Spleen (tissue), 11 donors: Measurements from ENCODE around the gene CD14. TPM values are rescaled to one million over a fixed set of nuclear protein-coding genes. Genes with fewer than 3 reads are reported as not detected.
A peak's percentile ranks its signal among the peaks of the same experiment; 100 is the strongest.

Experiments
- DNase-seq: peaks from one replicate; pipeline ENCODE4 v3.0.0-alpha.2; 2020
- H3K27ac ChIP-seq, 8 donors: fragments of 200-600 bp; sonication (generic) in 7 of 8; 1 replicate in 4 of 8; 2 replicates in 4 of 8; pipeline versions ENCODE4 v1.5.0 to v1.8.0; 2016 to 2021; ENCODE audit warnings: inconsistent platforms in 4 of 8, mild to moderate bottlenecking in 4 of 8, moderate library complexity in 1 of 8
- H3K27me3 ChIP-seq, 7 donors: fragments of 200-600 bp; sonication (generic) in 6 of 7; replicated peaks in 1 of 7; 1 replicate in 4 of 7; 2 replicates in 3 of 7; pipeline versions ENCODE4 v1.5.0 to v1.8.0; 2016 to 2021; ENCODE audit warnings: inconsistent platforms in 3 of 7, mild to moderate bottlenecking in 1 of 7
- H3K36me3 ChIP-seq, 6 donors: fragments of 200-600 bp; sonication (generic) in 5 of 6; 1 replicate in 4 of 6; 2 replicates in 2 of 6; pipeline versions ENCODE4 v1.5.0 to v1.8.0; 2016 to 2021; ENCODE audit warnings: inconsistent platforms in 2 of 6
- H3K4me1 ChIP-seq, 6 donors: fragments of 200-600 bp; sonication (generic) in 5 of 6; 1 replicate in 3 of 6; 2 replicates in 3 of 6; pipeline versions ENCODE4 v1.5.0 to v1.8.0; 2016 to 2021; ENCODE audit warnings: inconsistent platforms in 3 of 6
- H3K4me3 ChIP-seq, 8 donors: fragments of 200-600 bp; sonication (generic) in 7 of 8; 1 replicate in 4 of 8; 2 replicates in 4 of 8; pipeline versions ENCODE4 v1.5.0 to v1.8.0; 2016 to 2021; ENCODE audit warnings: inconsistent platforms in 4 of 8, mild to moderate bottlenecking in 4 of 8, moderate library complexity in 2 of 8
- H3K9me3 ChIP-seq, 8 donors: fragments of 200-600 bp; sonication (generic) in 7 of 8; 1 replicate in 4 of 8; 2 replicates in 4 of 8; pipeline versions ENCODE4 v1.5.0 to v1.8.0; 2016 to 2021; ENCODE audit warnings: inconsistent platforms in 4 of 8
- POLR2A ChIP-seq, 3 donors: fragments of 450-650 bp; IDR thresholded peaks; one replicate each; pipeline ENCODE4 v1.5.1; 2017; ENCODE audit warnings: antibody characterized with exemption in 3 of 3, mild to moderate bottlenecking in 1 of 3
- POLR2AphosphoS5 ChIP-seq, 3 donors: sonication (generic); formaldehyde crosslinking; IDR thresholded peaks; one replicate each; pipeline ENCODE4 v1.5.1; 2017; ENCODE audit warnings: antibody characterized with exemption in 3 of 3
- WGBS, 5 donors: extraction: QIAGEN DNeasy Blood & Tissue Kit in 3 of 5; methylation state at CpG; one replicate each; pipeline versions ENCODE4 v1.1.5 to v1.1.7; 2013 to 2018; 5-methylcytosine and 5-hydroxymethylcytosine counted together
- intact Hi-C: fragments of 100-400 bp; cut with DNase I; formaldehyde crosslinking; loops from one replicate; pipeline ENCODE4 v1.15.0; 2023; ENCODE audit warnings: low total_unique reads
- polyA plus RNA-seq, 3 donors: library from polyadenylated mRNA; stranded (reverse); fragments of 200-250 nt; gene quantifications; one replicate each; pipeline ENCODE4 v1.2.1, GENCODE V29; 2013
- total RNA-seq, 7 donors: library from RNA; depleted of rRNA in 3 of 7; stranded (reverse); fragments of >200 nt in 3 of 7; fragmentation: NEBNext Ultra II Directional in 4 of 7; extraction: Animal tissue kit (Norgen Biotek cat#: 25700) in 4 of 7; gene quantifications; one replicate each; pipeline versions ENCODE4 v1.1.0 to v1.2.1, GENCODE V29; 2016 to 2021
- TF ChIP-seq, protein P1 (sequence below), 11 experiments: fragments of 200-600 bp in 7 of 11; fragments of 450-650 bp in 4 of 11; sonication (generic) in 4 of 11; IDR thresholded peaks in 8 of 11; conservative IDR thresholded peaks in 3 of 11; 1 replicate in 7 of 11; 2 replicates in 4 of 11; pipeline versions ENCODE4 v1.4.0 to v1.8.0; 2016 to 2021; ENCODE audit warnings: antibody characterized with exemption in 11 of 11, inconsistent platforms in 4 of 11, mild to moderate bottlenecking in 1 of 11
- donor health status: healthy with polysubstance abuse.
- donor health status: DM: no; HTN: no; CAD: no; lungs with moderate emphysema.
- donor health status: DM: no; HTN: no; CAD: no.
- donor health status: Bipolar disorder and iron deficiency.
- donor health status: healthy.
- donor health status: DM: no; HTN: no; CAD: no.
- donor health status: DM: yes; HTN: yes; CAD: no.

Gene CD14
- total and polyA plus RNA-seq, 10 donors = 40.2 to 209 (median 87.9) TPM

DNA sequence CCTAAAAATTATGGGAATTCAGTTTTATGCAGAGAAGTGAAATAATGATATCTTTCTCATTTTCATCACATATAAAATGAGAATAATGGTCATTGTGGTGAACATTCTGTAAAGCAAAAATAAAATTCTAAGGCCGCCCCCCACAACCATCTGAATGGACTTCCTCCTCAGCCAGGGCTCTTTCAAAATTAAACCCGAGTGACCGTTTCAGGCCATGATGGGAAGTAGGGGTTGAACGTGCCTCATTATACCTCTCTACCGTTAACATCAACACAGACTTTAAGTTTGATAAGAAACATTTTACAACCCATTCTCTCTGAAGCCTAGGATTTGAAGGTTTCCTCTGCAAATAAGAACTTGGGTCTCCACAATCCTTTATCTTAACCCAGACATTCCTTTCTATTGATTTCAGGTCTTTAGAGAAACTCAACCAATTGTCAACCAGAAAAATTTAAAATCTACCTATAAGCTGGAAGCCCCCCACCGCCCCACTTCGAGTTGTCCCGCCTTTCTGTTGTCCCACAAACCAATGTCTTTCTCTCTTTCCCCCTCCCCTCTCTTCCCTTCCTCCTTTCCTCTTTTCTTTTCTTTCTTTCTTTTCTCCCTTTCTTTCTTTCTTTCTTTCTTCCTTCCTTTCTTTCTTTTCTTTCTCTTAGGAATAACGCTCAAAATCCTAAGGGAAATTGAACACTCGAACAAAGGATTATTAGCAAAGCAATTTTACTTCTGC, 4.6 kb upstream of the CD14 start:
- intact Hi-C loops = loop anchor here (5.0 kb wide), 1 partner anchor 70 kb away; no protein-coding TSS in a partner anchor
- peaks cover 9 to 73% (median 52%) of the 10 kb centered on the region in 6 donors for H3K4me1 ChIP-seq
- H3K36me3 ChIP-seq = peaks cover 0 to 12% (median 6%) of the 10 kb centered on the region in 6 donors
- no peaks in the 10 kb centered on the region for H3K9me3 ChIP-seq
- no peak overlapping the region for H3K4me3 ChIP-seq
- H3K27ac ChIP-seq = peak overlapping the region in 1 of 8 donors; percentile 98
- no peak for TF ChIP-seq POLR2AphosphoS5 (IDR thresholded peaks at IDR 0.05)
- TF ChIP-seq, protein P1, sequence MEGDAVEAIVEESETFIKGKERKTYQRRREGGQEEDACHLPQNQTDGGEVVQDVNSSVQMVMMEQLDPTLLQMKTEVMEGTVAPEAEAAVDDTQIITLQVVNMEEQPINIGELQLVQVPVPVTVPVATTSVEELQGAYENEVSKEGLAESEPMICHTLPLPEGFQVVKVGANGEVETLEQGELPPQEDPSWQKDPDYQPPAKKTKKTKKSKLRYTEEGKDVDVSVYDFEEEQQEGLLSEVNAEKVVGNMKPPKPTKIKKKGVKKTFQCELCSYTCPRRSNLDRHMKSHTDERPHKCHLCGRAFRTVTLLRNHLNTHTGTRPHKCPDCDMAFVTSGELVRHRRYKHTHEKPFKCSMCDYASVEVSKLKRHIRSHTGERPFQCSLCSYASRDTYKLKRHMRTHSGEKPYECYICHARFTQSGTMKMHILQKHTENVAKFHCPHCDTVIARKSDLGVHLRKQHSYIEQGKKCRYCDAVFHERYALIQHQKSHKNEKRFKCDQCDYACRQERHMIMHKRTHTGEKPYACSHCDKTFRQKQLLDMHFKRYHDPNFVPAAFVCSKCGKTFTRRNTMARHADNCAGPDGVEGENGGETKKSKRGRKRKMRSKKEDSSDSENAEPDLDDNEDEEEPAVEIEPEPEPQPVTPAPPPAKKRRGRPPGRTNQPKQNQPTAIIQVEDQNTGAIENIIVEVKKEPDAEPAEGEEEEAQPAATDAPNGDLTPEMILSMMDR (IDR thresholded peaks at IDR 0.05 in 8 of 11, conservative IDR thresholded peaks at IDR 0.05 in 3 of 11) = no peak
- no peak for TF ChIP-seq POLR2A (IDR thresholded peaks at IDR 0.05)
- no peak for DNase-seq
- WGBS, 5 donors = 75 to 89% (median 83%) methylated on average over 10 of the region's 10 CpGs
- H3K27me3 ChIP-seq = no peaks in the 10 kb centered on the region

DNA sequence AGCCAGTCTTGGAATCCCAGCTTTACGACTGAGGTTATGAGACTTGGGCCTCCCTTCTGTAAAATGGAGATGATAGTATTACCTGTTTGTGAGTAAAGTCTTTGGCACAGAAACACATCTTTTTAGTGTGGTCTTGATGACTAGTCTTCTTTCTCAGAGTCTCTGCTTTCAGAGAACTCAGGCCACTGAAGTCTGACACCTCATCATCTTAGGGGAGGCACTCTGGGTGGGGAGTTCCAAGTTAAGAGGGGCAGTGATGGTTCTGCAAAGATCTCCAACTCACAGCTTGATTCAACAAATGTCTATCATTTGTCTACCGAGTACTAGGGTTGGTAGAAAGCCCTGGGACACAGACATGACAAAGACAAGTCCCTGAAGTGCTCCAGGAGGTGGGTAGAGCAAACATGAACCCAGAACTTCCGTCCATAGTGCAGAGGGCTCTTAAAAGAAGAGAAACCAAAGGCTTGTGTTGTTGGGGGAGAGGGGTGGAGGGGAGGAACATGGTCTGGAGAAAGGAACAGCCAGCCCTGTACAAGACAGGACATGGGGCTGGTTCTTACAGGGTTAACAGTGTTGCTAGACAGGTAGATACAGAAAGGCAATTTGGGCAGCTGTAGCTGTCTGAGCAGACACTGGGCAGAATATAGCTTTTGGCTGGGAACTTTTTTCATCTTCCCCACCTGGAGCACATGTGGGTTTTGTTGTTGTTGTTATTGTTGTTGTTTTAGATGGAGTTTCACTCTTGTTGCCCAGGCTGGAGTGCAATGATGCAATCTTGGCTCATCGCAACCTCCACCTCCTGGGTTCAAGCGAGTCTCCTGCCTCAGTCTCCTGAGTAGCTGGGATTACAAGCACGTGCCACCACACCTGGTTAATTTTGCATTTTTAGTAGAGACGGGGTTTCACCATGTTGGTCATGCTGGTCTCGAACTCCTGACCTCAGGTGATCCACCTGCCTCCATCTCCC, 2.6 kb upstream of the CD14 start:
- TF ChIP-seq POLR2AphosphoS5 (IDR thresholded peaks at IDR 0.05) (no peak), POLR2A (IDR thresholded peaks at IDR 0.05) (no peak)
- TF ChIP-seq, protein P1 (IDR thresholded peaks at IDR 0.05 in 8 of 11, conservative IDR thresholded peaks at IDR 0.05 in 3 of 11) = peak in 3 of 11 experiments; percentile 8 to 34 (median 31)

DNA sequence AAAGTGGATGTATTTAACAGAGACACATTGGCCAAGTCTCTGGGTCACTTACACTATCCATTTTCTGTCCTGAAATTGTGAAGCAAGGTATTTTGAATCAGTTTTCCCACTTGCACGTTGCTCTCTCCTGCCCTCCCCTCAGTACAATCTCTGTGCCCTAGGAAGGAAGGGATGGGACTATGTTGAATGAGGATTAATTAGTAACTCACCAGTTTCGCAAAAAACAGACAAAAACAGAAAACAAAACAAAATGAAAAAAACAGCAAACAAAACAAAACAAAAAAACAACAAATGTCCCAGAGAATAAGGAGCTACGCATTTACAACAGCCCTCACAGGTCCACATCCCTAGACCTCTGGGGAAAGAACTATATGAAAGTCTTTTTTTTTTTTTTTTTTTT, 1.1 kb upstream of the CD14 start:
- intact Hi-C loops = no loop called here
- DNase-seq = no peak
- TF ChIP-seq POLR2AphosphoS5 (IDR thresholded peaks at IDR 0.05) = no peak
- no peak for TF ChIP-seq POLR2A (IDR thresholded peaks at IDR 0.05)
- TF ChIP-seq, protein P1 (IDR thresholded peaks at IDR 0.05 in 8 of 11, conservative IDR thresholded peaks at IDR 0.05 in 3 of 11) = no peak
- peaks cover 0 to 68% (median 41%) of the 10 kb centered on the region in 6 donors for H3K4me1 ChIP-seq
- H3K27me3 ChIP-seq = peaks cover 0 to 9% (median 0%) of the 10 kb centered on the region in 7 donors
- H3K36me3 ChIP-seq = no peaks in the 10 kb centered on the region
- H3K4me3 ChIP-seq = peak overlapping the region in 1 of 8 donors; percentile 78
- no peaks in the 10 kb centered on the region for H3K9me3 ChIP-seq
- WGBS, 5 donors = 55 to 82% (median 67%) methylated on average over 3 of the region's 3 CpGs
- H3K27ac ChIP-seq = peak overlapping the region in 4 of 8 donors; percentile 79 to 93 (median 88)

More for the DNA sequence above, 2.6 kb upstream of the CD14 start:
- intact Hi-C loops = loop anchor here (5.0 kb wide), 1 partner anchor 68 kb away; no protein-coding TSS in a partner anchor
- 80 to 93% (median 82%) methylated on average over 8 of the region's 8 CpGs for WGBS, 5 donors
- DNase-seq = no peak
- Histone ChIP-seq H3K27ac (peak overlapping the region in 3 of 8 donors; percentile 23 to 93 (median 89)), H3K27me3 (peaks cover 0 to 9% (median 0%) of the 10 kb centered on the region in 7 donors), H3K9me3 (no peaks in the 10 kb centered on the region), H3K4me3 (no peak overlapping the region), H3K36me3 (no peaks in the 10 kb centered on the region), H3K4me1 (peaks cover 8 to 72% (median 50%) of the 10 kb centered on the region in 6 donors)
